ENCODE measurements around the gene AHCYL2.

DNA sequence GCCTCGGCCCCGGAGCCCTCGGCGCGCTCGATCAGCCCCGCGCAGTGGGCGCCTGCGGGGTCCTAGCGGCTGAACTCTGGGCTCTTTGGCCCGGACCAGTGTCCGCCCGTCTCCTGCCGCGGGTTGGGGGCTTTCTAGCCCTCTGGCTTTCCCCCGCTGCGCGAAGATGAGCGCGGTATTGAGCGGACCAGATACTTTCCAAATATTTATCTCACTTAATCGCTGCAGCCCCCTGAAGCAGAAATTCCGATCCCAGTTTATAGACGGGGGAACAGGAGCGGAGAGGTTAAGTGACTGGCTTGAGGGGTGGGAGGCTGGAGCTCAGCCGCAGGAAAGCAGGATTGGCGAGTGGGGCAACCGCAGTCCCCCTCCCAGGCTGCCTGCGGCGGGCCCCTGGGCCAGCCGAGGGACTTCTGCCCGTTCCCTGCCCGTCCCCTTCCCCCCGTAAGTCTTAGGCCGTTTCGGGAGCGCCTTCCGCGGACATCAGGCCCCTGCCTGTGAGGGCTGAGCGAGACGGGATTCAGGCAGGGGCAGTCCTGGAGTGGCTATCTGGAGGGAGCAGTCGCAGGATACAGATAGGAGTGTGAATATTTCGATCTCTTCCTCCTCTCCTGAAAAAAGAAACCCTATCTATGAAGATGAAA, 210.0 kb downstream of the AHCYL2 start:
- no peak for TF ChIP-seq FOXP2 (optimal IDR thresholded peaks at IDR 0.05; ENCODE audit: control extremely low read depth, extremely low read length, insufficient read depth)
- no peak for TF ChIP-seq EZH2 (IDR thresholded peaks at IDR 0.05)

Data from SK-N-MC (cell line).